GM18519 (cell line): ENCODE data around the gene COPS8.

Experiments used
- ATAC-seq: cut with Tn5 transposase; IDR thresholded peaks from one replicate; pipeline ENCODE4 v1.9.1; 2021; ENCODE audit warnings: mild to moderate bottlenecking, moderate library complexity; ENCODE audit not compliant: unreplicated experiment, low FRiP score

Gene COPS8

GRCh38 chr2:237129625-237130263 lies 44.1 kb downstream of the COPS8 start:
- ATAC-seq, result no peak

GRCh38 chr2:237130562-237131421 lies 45.1 kb downstream of the COPS8 start:
- no peak for ATAC-seq

GRCh38 chr2:237131749-237132533 lies 46.3 kb downstream of the COPS8 start:
- no peak for ATAC-seq

GRCh38 chr2:237132799-237133198 lies 47.1 kb downstream of the COPS8 start:
- no peak for ATAC-seq

GRCh38 chr2:237134321-237135230 lies 48.9 kb downstream of the COPS8 start:
- no peak for ATAC-seq

- no peak for ATAC-seq
Measured at GRCh38 chr2:237136824-237137223, 51.1 kb downstream of the COPS8 start.

GRCh38 chr2:237137626-237138323 lies 52.1 kb downstream of the COPS8 start:
- ATAC-seq, result no peak

GRCh38 chr2:237139123-237139675 lies 53.5 kb downstream of the COPS8 start:
- ATAC-seq, result no peak

GRCh38 chr2:237140689-237141285 lies 55.1 kb downstream of the COPS8 start:
- ATAC-seq, result no peak

- ATAC-seq, result no peak
Measured at GRCh38 chr2:237141571-237142051, 55.9 kb downstream of the COPS8 start.

GRCh38 chr2:237143118-237143517 lies 57.4 kb downstream of the COPS8 start:
- ATAC-seq, result no peak

GRCh38 chr2:237143676-237144440 lies 58.2 kb downstream of the COPS8 start:
- no peak for ATAC-seq

- no peak for ATAC-seq
Measured at GRCh38 chr2:237144516-237144915, 58.8 kb downstream of the COPS8 start.

- ATAC-seq, result no peak
Measured at GRCh38 chr2:237147317-237147716, 61.6 kb downstream of the COPS8 start.

- ATAC-seq, result no peak
Measured at GRCh38 chr2:237148624-237149023, 62.9 kb downstream of the COPS8 start.

GRCh38 chr2:237149425-237149824 lies 63.7 kb downstream of the COPS8 start:
- no peak for ATAC-seq
